Activated B cell treated with CpG ODN at 0.5 μM for 24 hours (primary cell): ENCODE results near the gene OMA1. TPM values are rescaled to one million over a fixed set of nuclear protein-coding genes. Genes with fewer than 3 reads are reported as not detected.
"Not testable (repeated sequence)": the region's sequence is repeated elsewhere in the genome, so short reads cannot be mapped to it uniquely, and the experiment has no call there.

ENCODE experiments used
- ATAC-seq: fragments of 200-7000 bp; cut with Tn5 transposase; one replicate; pipeline ENCODE4 v1.10.0; 2021; ENCODE audit warnings: low read depth, mild to moderate bottlenecking, moderate library complexity
- CTCF ChIA-PET: fragments of 350-600 bp; sonication (Branson Sonifier 250); formaldehyde crosslinking; loops from one replicate; lab custom pipeline; 2021; ENCODE audit warnings: antibody characterized with exemption; lab: Charles Lee
- POLR2A ChIA-PET: fragments of 350-600 bp; sonication (Branson Sonifier 250); formaldehyde crosslinking; loops from one replicate; lab custom pipeline; 2021; ENCODE audit warnings: antibody characterized with exemption; lab: Charles Lee
- DNase-seq: peaks from one replicate; pipeline ENCODE4 v3.0.0; 2022
- H3K27ac Mint-ChIP-seq: one replicate; pipeline ENCODE4 v1.8.0; 2020; ENCODE audit warnings: mixed read lengths
- H3K27me3 Mint-ChIP-seq: one replicate; pipeline ENCODE4 v1.8.0; 2021; ENCODE audit warnings: mixed read lengths
- H3K36me3 Mint-ChIP-seq: one replicate; pipeline ENCODE4 v1.8.0; 2021; ENCODE audit warnings: low read depth, mixed read lengths
- H3K4me1 Mint-ChIP-seq: one replicate; pipeline ENCODE4 v1.8.0; 2021; ENCODE audit warnings: mixed read lengths
- H3K4me3 Mint-ChIP-seq: one replicate; pipeline ENCODE4 v1.8.0; 2020; ENCODE audit warnings: mild to moderate bottlenecking, mixed read lengths
- H3K9me3 Mint-ChIP-seq: one replicate; pipeline ENCODE4 v1.8.0; 2020; ENCODE audit warnings: mixed read lengths
- CTCF ChIP-seq: fragments of 200-600 bp; IDR thresholded peaks from one replicate; pipeline ENCODE4 v1.8.0; 2022; ENCODE audit warnings: antibody characterized with exemption, mild to moderate bottlenecking
- intact Hi-C: fragments of 100-400 bp; cut with micrococcal nuclease; formaldehyde crosslinking; loops from one replicate; pipeline ENCODE4 v1.15.1; 2024
- total RNA-seq: library from RNA; stranded (reverse); gene quantifications from 2 replicates; pipeline ENCODE4 v1.2.3, GENCODE V29; 2022

The OMA1 gene
- total RNA-seq, 1 donor from 2014 or later = 48.7 TPM

- TF ChIP-seq CTCF = no peak
- POLR2A ChIA-PET = interaction anchor here (0.7 to 1.9 kb wide), 10 partner anchors 8 to 1314 kb away, joined by 3 to 13 read pairs (median 4); partner anchors contain the start of gene HOOK1
- H3K4me1 Mint-ChIP-seq = peaks cover 19% of the 10 kb centered on the region
- DNase-seq = peak; percentile 68
- H3K27ac Mint-ChIP-seq = peak overlapping the region; percentile 97
- intact Hi-C loops = loop anchor here (1.0 to 5.0 kb wide), 10 partner anchors 31 to 1268 kb away; partner anchors contain the start of genes HOOK1, JUN and MYSM1
- CTCF ChIA-PET = interaction anchor here (1.0 to 5.7 kb wide), 5 partner anchors 10 to 1715 kb away, joined by 3 to 55 read pairs (median 11); no protein-coding TSS in a partner anchor
- no peaks in the 10 kb centered on the region for H3K27me3 Mint-ChIP-seq
- ATAC-seq = peak; percentile 68
- peaks cover 9% of the 10 kb centered on the region for H3K36me3 Mint-ChIP-seq
- H3K4me3 Mint-ChIP-seq = peak overlapping the region; percentile 96
- no peaks in the 10 kb centered on the region for H3K9me3 Mint-ChIP-seq
Observed at GRCh38 chr1:58545591-58546519, 671 bp downstream of the OMA1 start.

GRCh38 chr1:58543260-58543659 is 3.3 kb downstream of the OMA1 start:
- ChIA-PET POLR2A (no interaction called here), CTCF (interaction anchor here (0.8 kb wide), 1 partner anchor 29 kb away, joined by 4 read pairs; no protein-coding TSS in a partner anchor)
- intact Hi-C loops = no loop called here
- Mint-ChIP-seq H3K36me3 (peaks cover 9% of the 10 kb centered on the region), H3K27me3 (no peaks in the 10 kb centered on the region), H3K9me3 (no peaks in the 10 kb centered on the region), H3K27ac (no peak overlapping the region), H3K4me3 (no peak overlapping the region), H3K4me1 (peaks cover 19% of the 10 kb centered on the region)
- ATAC-seq (no peak), DNase-seq (no peak)
- TF ChIP-seq CTCF = no peak

- DNase-seq = no peak
- intact Hi-C loops = no loop called here
- Mint-ChIP-seq H3K36me3 (peaks cover 14% of the 10 kb centered on the region), H3K4me3 (no peak overlapping the region), H3K9me3 (no peaks in the 10 kb centered on the region), H3K4me1 (no peaks in the 10 kb centered on the region), H3K27ac (no peak overlapping the region), H3K27me3 (no peaks in the 10 kb centered on the region)
- ChIA-PET CTCF (no interaction called here), POLR2A (interaction anchor here (0.5 kb wide), 1 partner anchor 1274 kb away, joined by 3 read pairs; no protein-coding TSS in a partner anchor)
- TF ChIP-seq CTCF = no peak
- no peak for ATAC-seq
Observed at GRCh38 chr1:58539553-58539952, 7.0 kb downstream of the OMA1 start.

GRCh38 chr1:58538821-58539220 is 7.7 kb downstream of the OMA1 start:
- Mint-ChIP-seq H3K27me3 (no peaks in the 10 kb centered on the region), H3K9me3 (no peaks in the 10 kb centered on the region), H3K4me3 (no peak overlapping the region), H3K36me3 (peaks cover 15% of the 10 kb centered on the region), H3K4me1 (no peaks in the 10 kb centered on the region), H3K27ac (no peak overlapping the region)
- TF ChIP-seq CTCF = no peak
- ATAC-seq (no peak), DNase-seq (no peak)
- intact Hi-C loops = no loop called here
- ChIA-PET POLR2A (interaction anchor here (1.3 kb wide), 1 partner anchor 8 kb away, joined by 3 read pairs; the partner anchor contains the start of gene OMA1), CTCF (no interaction called here)

GRCh38 chr1:58531842-58532241 is 14.7 kb downstream of the OMA1 start:
- H3K9me3 Mint-ChIP-seq, ATAC-seq, intact Hi-C loops, H3K27me3 Mint-ChIP-seq, POLR2A ChIA-PET, H3K4me1 Mint-ChIP-seq, CTCF ChIA-PET, H3K27ac Mint-ChIP-seq, DNase-seq, H3K4me3 Mint-ChIP-seq: not testable (repeated sequence)
- H3K36me3 Mint-ChIP-seq = peaks cover 27% of the 10 kb centered on the region
